Endodermal cell (in vitro differentiated cells): Measurements from ENCODE around the gene MROH2A. TPM values are rescaled to one million over a fixed set of nuclear protein-coding genes. Genes with fewer than 3 reads are reported as not detected.

Source experiments
- DNase-seq: peaks from one replicate; pipeline ENCODE4 v3.0.0-alpha.2; 2017
- H3K27ac ChIP-seq: 2 replicates; pipeline ENCODE4 v1.5.1; 2013; ENCODE audit warnings: mild to moderate bottlenecking, low read depth, low read length, moderate library complexity
- H3K27me3 ChIP-seq: 2 replicates; pipeline ENCODE4 v1.6.1; 2013; ENCODE audit warnings: mild to moderate bottlenecking, low read length, moderate library complexity; ENCODE audit not compliant: insufficient read depth, control insufficient read depth, poor library complexity, severe bottlenecking
- H3K36me3 ChIP-seq: 2 replicates; pipeline ENCODE4 v1.7.0; 2013; ENCODE audit warnings: mild to moderate bottlenecking, low read length, moderate library complexity; ENCODE audit not compliant: control insufficient read depth, insufficient read depth
- H3K4me1 ChIP-seq: one replicate; pipeline ENCODE4 v1.7.0; 2013; ENCODE audit warnings: low read length; ENCODE audit not compliant: control insufficient read depth, insufficient read depth
- H3K4me3 ChIP-seq: 2 replicates; pipeline ENCODE4 v1.5.1; 2013; ENCODE audit warnings: mild to moderate bottlenecking, low read length, moderate library complexity
- H3K9ac ChIP-seq: 2 replicates; pipeline ENCODE4 v1.6.1; 2013; ENCODE audit warnings: mild to moderate bottlenecking, low read length, moderate library complexity; ENCODE audit not compliant: poor library complexity, severe bottlenecking; ENCODE audit errors: extremely low read depth
- H3K9me3 ChIP-seq: 2 replicates; pipeline ENCODE4 v1.6.1; 2013; ENCODE audit warnings: mild to moderate bottlenecking, low read length, moderate library complexity; ENCODE audit not compliant: control insufficient read depth
- H3K27ac Mint-ChIP-seq: 2 replicates; pipeline ENCODE4 v1.8.0; 2020; ENCODE audit warnings: mixed read lengths
- H3K27me3 Mint-ChIP-seq: 2 replicates; pipeline ENCODE4 v1.8.0; 2021; ENCODE audit warnings: mild to moderate bottlenecking, mixed read lengths; ENCODE audit not compliant: insufficient read depth
- H3K36me3 Mint-ChIP-seq: 2 replicates; pipeline ENCODE4 v1.8.0; 2020; ENCODE audit warnings: low read depth, mixed read lengths
- H3K4me1 Mint-ChIP-seq: 2 replicates; pipeline ENCODE4 v1.8.0; 2020; ENCODE audit warnings: mixed read lengths
- H3K4me3 Mint-ChIP-seq: 2 replicates; pipeline ENCODE4 v1.8.0; 2020; ENCODE audit warnings: mild to moderate bottlenecking, moderate library complexity, mixed read lengths
- H3K9me3 Mint-ChIP-seq: 2 replicates; pipeline ENCODE4 v1.8.0; 2020; ENCODE audit warnings: mild to moderate bottlenecking, mixed read lengths
- WGBS, 2 experiments: methylation state at CpG; one replicate each; pipeline versions ENCODE4 v1.1.5 to v1.1.7; 2013; ENCODE audit warnings: missing lambda C conversion rate in 2 of 2, mixed read lengths in 1 of 2; ENCODE audit not compliant: insufficient coverage in 1 of 2, insufficient read length in 1 of 2; 5-methylcytosine and 5-hydroxymethylcytosine counted together
- total RNA-seq, 2 donors: library from RNA; stranded (reverse); fragmentation: NEBNext Ultra II Directional in 1 of 2; extraction: Animal tissue kit (Norgen Biotek cat#: 25700) in 1 of 2; gene quantifications; 2 replicates in 1 of 2; 3 replicates in 1 of 2; pipeline ENCODE4 v1.2.1, GENCODE V29; 2021
- TF ChIP-seq, protein P1 (sequence below): fragments of 200-600 bp; sonication (generic); conservative IDR thresholded peaks from 2 replicates; pipeline ENCODE4 v1.5.0; 2021; ENCODE audit warnings: antibody characterized with exemption, mild to moderate bottlenecking

MROH2A gene
- total RNA-seq, 2 donors from 2014 or later = not detected

DNA sequence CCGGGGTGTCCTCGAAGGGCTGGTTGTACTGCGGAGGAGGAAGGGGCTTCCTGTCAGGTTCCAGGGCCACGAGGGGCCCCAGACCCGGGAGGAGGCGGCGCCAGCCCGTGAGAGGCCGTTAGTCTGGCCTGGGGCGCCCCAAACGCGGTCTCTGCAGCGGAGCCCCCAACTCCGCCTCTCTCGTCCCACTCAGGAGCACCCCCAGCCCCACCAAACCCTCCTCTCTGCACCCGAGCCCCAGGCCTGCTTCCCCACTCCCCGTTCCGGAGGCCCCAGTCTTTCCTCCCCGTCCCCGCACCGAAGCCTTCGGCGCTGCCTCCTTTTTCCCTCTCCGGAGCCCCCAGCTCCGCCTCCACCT lies 75.7 kb downstream of the MROH2A start:
- Histone ChIP-seq H3K9ac (peak overlapping the region; percentile 73), H3K27me3 (no peaks in the 10 kb centered on the region), H3K4me1 (peaks cover 2% of the 10 kb centered on the region), H3K4me3 (peak overlapping the region; percentile 90), H3K27ac (no peak overlapping the region), H3K36me3 (peaks cover 42% of the 10 kb centered on the region), H3K9me3 (no peaks in the 10 kb centered on the region)
- Mint-ChIP-seq H3K36me3 (peaks cover 31% of the 10 kb centered on the region), H3K9me3 (peaks cover 2% of the 10 kb centered on the region), H3K4me3 (peak overlapping the region; percentile 99), H3K27ac (peak overlapping the region; percentile 99), H3K27me3 (no peaks in the 10 kb centered on the region), H3K4me1 (peaks cover 19% of the 10 kb centered on the region)
- no peak for DNase-seq
- TF ChIP-seq, protein P1, sequence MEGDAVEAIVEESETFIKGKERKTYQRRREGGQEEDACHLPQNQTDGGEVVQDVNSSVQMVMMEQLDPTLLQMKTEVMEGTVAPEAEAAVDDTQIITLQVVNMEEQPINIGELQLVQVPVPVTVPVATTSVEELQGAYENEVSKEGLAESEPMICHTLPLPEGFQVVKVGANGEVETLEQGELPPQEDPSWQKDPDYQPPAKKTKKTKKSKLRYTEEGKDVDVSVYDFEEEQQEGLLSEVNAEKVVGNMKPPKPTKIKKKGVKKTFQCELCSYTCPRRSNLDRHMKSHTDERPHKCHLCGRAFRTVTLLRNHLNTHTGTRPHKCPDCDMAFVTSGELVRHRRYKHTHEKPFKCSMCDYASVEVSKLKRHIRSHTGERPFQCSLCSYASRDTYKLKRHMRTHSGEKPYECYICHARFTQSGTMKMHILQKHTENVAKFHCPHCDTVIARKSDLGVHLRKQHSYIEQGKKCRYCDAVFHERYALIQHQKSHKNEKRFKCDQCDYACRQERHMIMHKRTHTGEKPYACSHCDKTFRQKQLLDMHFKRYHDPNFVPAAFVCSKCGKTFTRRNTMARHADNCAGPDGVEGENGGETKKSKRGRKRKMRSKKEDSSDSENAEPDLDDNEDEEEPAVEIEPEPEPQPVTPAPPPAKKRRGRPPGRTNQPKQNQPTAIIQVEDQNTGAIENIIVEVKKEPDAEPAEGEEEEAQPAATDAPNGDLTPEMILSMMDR = no peak
- WGBS, 2 experiments = 0% methylated on average over 25 of the region's 25 CpGs; no CpG with 5 or more reads in 1 of the 2 experiments

DNA sequence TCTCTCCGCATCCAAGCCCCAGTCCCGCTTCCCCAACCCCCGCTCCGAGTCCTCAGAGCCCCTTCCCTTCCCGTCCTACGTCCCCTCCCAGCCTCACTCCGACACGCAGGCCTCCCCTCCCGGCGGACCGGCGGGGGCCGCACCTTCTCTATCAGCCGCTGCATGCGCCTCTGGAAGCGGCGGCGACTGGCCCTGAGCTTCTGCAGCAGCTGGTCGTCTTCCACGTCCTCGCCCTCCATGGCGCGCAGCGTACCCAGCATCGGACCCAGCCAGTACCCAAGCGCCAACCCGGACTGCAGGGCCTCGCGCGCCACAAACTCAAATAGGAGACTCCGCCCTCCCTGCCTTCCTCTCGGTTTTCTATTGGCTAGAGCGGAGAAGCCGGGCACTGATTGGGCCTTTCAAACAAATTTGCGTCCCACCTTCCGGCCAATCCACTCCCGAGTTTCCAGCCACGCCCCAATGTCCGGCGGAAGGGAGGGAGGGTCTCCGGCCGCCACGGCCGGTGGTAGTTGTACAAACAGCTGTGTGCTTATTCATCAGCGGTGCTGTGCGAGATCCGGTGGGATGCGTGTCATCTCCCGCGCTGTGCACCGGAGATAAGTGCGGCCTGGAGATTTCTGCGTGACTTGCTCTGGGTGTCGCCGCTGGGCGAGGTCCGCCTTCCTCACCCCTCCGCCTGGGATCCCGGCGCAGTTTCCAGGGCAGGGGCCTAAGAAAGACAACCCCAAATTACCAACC lies 76.3 kb downstream of the MROH2A start, which contains the start of gene HJURP:
TSS of gene HJURP (minus strand) at position 295 of the 741 bp plus-strand sequence. CDS start at position 260, 35 bp downstream.
- Histone ChIP-seq H3K9me3 (no peaks in the 10 kb centered on the region), H3K27ac (no peak within 1 kb of the TSS), H3K4me3 (peak within 1 kb of the TSS; percentile 90), H3K4me1 (peaks cover 2% of the 10 kb centered on the region), H3K27me3 (no peaks in the 10 kb centered on the region), H3K36me3 (peaks cover 37% of the 10 kb centered on the region), H3K9ac (peak within 1 kb of the TSS; percentile 73)
- Mint-ChIP-seq H3K4me3 (peak within 1 kb of the TSS; percentile 99), H3K27ac (peak within 1 kb of the TSS; percentile 99), H3K4me1 (peaks cover 19% of the 10 kb centered on the region), H3K9me3 (peaks cover 2% of the 10 kb centered on the region), H3K27me3 (no peaks in the 10 kb centered on the region), H3K36me3 (peaks cover 26% of the 10 kb centered on the region)
- peak; percentile 98 for DNase-seq
- TF ChIP-seq, protein P1 = no peak
- 0 to 2% methylated on average over 16 to 60 of the region's 60 CpGs for WGBS, 2 experiments

DNA sequence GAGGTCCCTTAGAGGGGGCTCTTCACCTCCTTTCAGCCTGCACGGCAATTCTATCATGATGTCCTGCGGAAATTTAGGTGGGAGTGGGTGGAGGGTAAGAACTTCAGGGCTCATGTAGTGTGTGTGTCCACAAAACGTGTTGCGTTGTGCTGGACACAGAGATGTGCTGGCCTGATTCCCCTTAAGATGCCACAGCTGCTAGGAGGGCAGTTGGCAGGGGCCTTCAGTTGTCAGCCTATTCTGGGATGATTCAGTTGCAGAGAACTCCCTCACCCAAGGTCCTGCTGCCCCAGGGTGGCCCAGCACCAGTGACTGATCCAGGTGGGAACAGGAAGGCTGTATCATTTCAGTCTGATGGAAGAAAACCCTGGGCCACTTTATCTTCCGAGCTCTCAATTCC lies 77.2 kb downstream of the MROH2A start:
- Histone ChIP-seq H3K9ac (no peak overlapping the region), H3K4me1 (peaks cover 2% of the 10 kb centered on the region), H3K9me3 (no peaks in the 10 kb centered on the region), H3K4me3 (peak overlapping the region; percentile 90), H3K36me3 (peaks cover 28% of the 10 kb centered on the region), H3K27ac (no peak overlapping the region), H3K27me3 (no peaks in the 10 kb centered on the region)
- peak overlapping the region; percentile 99 for H3K4me3 Mint-ChIP-seq
- H3K4me1 Mint-ChIP-seq = peaks cover 19% of the 10 kb centered on the region
- H3K9me3 Mint-ChIP-seq = peaks cover 2% of the 10 kb centered on the region
- peaks cover 17% of the 10 kb centered on the region for H3K36me3 Mint-ChIP-seq
- DNase-seq = no peak
- 88 to 93% methylated on average over 2 to 5 of the region's 5 CpGs for WGBS, 2 experiments
- H3K27ac Mint-ChIP-seq = no peak overlapping the region
- H3K27me3 Mint-ChIP-seq = no peaks in the 10 kb centered on the region
- TF ChIP-seq, protein P1 = no peak
